HepG2 (cell line): ENCODE measurements around the gene NYNRIN. TPM values are rescaled to one million over a fixed set of nuclear protein-coding genes. Genes with fewer than 3 reads are reported as not detected.

Experiments used
- DMAP1 ChIP-seq: IDR thresholded peaks from 2 replicates; pipeline ENCODE4 v1.6.1; 2016
- E2F1 ChIP-seq: sonication (generic); formaldehyde crosslinking; IDR thresholded peaks from 2 replicates; pipeline ENCODE4 v1.5.0; 2020; ENCODE audit warnings: missing genetic modification reagents
- GABPA ChIP-seq, 2 experiments: IDR thresholded peaks; 2 replicates each; pipeline ENCODE4 v1.6.1; 2011 to 2016; ENCODE audit warnings: low read depth in 2 of 2, low read length in 1 of 2, missing biosample characterization in 1 of 2, missing genetic modification characterization in 1 of 2
- HNRNPLL ChIP-seq: fragments of 200-400 bp; formaldehyde crosslinking; IDR thresholded peaks from 2 replicates; pipeline ENCODE4 v1.6.1; 2017; ENCODE audit warnings: mild to moderate bottlenecking, low read depth, low read length; ENCODE audit not compliant: poor library complexity, severe bottlenecking
- HOXA3 ChIP-seq: sonication (generic); formaldehyde crosslinking; IDR thresholded peaks from 2 replicates; pipeline ENCODE4 v1.5.0; 2020; ENCODE audit warnings: missing genetic modification reagents
- MAX ChIP-seq: IDR thresholded peaks from 2 replicates; pipeline ENCODE4 v1.6.1; 2012; ENCODE audit warnings: inconsistent platforms
- NCOR1 ChIP-seq: fragments of 200-600 bp; sonication (generic); IDR thresholded peaks from 2 replicates; pipeline ENCODE4 v1.7.0; 2017; ENCODE audit warnings: antibody characterized with exemption, low read length, borderline replicate concordance
- PBX3 ChIP-seq: sonication (generic); formaldehyde crosslinking; IDR thresholded peaks from 2 replicates; pipeline ENCODE4 v1.8.1; 2023; ENCODE audit warnings: missing genetic modification reagents, inconsistent platforms, borderline replicate concordance
- POLR2AphosphoS2 ChIP-seq: IDR thresholded peaks from 2 replicates; pipeline ENCODE4 v1.6.1; 2011; ENCODE audit warnings: low read depth, low read length, improper control_type of control experiment
- YEATS4 ChIP-seq: sonication (generic); formaldehyde crosslinking; IDR thresholded peaks from 2 replicates; pipeline ENCODE4 v1.4.0; 2020; ENCODE audit warnings: missing genetic modification reagents, borderline replicate concordance
- ZC3H4 ChIP-seq: sonication (generic); formaldehyde crosslinking; IDR thresholded peaks from 2 replicates; pipeline ENCODE4 v1.4.0; 2020; ENCODE audit warnings: missing genetic modification reagents, borderline replicate concordance
- ZNF136 ChIP-seq: sonication (generic); formaldehyde crosslinking; IDR thresholded peaks from 2 replicates; pipeline ENCODE4 v1.8.1; 2022; ENCODE audit warnings: low read depth, mild to moderate bottlenecking, moderate library complexity, missing genetic modification reagents
- ZNF292 ChIP-seq: sonication (generic); formaldehyde crosslinking; IDR thresholded peaks from 2 replicates; pipeline ENCODE4 v1.8.1; 2022; ENCODE audit warnings: mild to moderate bottlenecking, low read depth, missing genetic modification reagents, borderline replicate concordance
- ZNF776 ChIP-seq: sonication (generic); formaldehyde crosslinking; IDR thresholded peaks from 2 replicates; pipeline ENCODE4 v1.4.0; 2020; ENCODE audit warnings: mild to moderate bottlenecking, missing genetic modification reagents
- ZNF839 ChIP-seq: sonication (generic); formaldehyde crosslinking; IDR thresholded peaks from 2 replicates; pipeline ENCODE4 v1.4.0; 2020; ENCODE audit warnings: missing genetic modification reagents, mild to moderate bottlenecking, borderline replicate concordance
- polyA plus RNA-seq, 8 experiments: library from polyadenylated mRNA; depleted of rRNA in 3 of 8; stranded (reverse) in 7 of 8; unstranded in 1 of 8; fragments of >200 nt; fragmentation: Illumina TruSeq in 4 of 8; extraction: Trizol in 4 of 8; gene quantifications; 2 replicates each; pipeline versions ENCODE4 v1.2.1 to v1.2.3, GENCODE V29; 2011 to 2016; ENCODE audit warnings: low read depth in 4 of 8, missing spikeins in 1 of 8, mixed read lengths in 1 of 8; ENCODE audit not compliant: insufficient read depth in 1 of 8
- total RNA-seq, 5 experiments: library from RNA; depleted of rRNA; stranded (reverse); fragments of >200 nt; fragmentation: Illumina TruSeq; extraction: Trizol; gene quantifications; 2 replicates each; pipeline ENCODE4 v1.2.3, GENCODE V29; 2016; ENCODE audit warnings: low read depth in 1 of 5
- TF ChIP-seq, protein P1 (sequence below): sonication (generic); formaldehyde crosslinking; IDR thresholded peaks from 2 replicates; pipeline ENCODE4 v1.8.0; 2022; ENCODE audit warnings: missing genetic modification reagents, mild to moderate bottlenecking, inconsistent platforms, borderline replicate concordance
- TF ChIP-seq, protein P2 (sequence below): sonication (generic); formaldehyde crosslinking; IDR thresholded peaks from 2 replicates; pipeline ENCODE4 v1.8.0; 2022; ENCODE audit warnings: mild to moderate bottlenecking, missing genetic modification reagents, borderline replicate concordance
- TF ChIP-seq, protein P3 (sequence below): sonication (generic); formaldehyde crosslinking; IDR thresholded peaks from 2 replicates; pipeline ENCODE4 v1.5.0; 2020; ENCODE audit warnings: mild to moderate bottlenecking, missing genetic modification reagents, borderline replicate concordance

Gene NYNRIN
- total and polyA plus RNA-seq, 2 of the 13 experiments (the other 11 are each of a cell fraction or from before 2014, with no cell fraction given): 0.63 to 1.1 TPM

DNA sequence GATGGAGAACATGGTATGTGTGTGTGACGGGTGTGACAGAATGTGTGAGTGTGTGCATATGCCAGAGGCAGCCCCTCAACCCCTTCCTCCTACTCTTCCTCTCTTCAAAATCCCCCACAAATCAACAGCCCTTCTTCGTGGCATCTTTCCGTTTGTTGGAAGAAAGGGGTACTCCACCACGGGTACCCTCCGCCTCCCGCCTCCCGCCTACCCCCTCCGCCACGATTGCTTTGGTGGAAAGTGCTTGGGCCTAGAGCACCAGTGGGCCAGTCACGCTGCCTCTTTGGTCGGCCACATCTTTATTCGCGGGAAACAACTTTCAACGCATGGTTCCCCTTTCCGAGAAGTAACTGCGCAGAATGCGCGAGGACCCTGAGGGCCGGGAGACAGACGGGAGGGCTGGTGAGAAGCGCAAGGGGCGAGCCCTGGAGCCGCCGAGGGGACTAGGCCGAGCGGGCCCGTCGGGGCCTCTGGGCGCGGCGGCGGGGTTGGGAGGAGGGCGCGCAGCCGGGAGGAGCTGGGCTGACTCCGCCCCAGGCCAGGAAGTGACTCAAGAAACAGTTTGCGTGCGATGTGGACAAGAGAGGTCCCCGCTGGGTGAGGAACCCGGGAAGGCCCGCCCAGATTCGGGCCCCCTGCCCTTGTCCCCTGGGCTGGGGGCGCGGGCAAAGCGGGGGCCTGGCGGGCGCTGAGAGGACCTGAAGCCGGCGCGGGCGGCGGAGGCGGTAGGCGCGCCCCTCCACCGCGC lies 30.8 kb downstream of the NYNRIN start, which contains the start of the genes CBLN3 and KHNYN (continued):
- TF ChIP-seq GABPA (IDR thresholded peaks at IDR 0.05; ENCODE audit: low read depth, low read length) (no peak), GABPA (CRISPR knock-in tag; IDR thresholded peaks at IDR 0.05; ENCODE audit: low read depth) (no peak), ZNF839 (CRISPR knock-in tag) (no peak), NCOR1 (no peak), ZNF776 (CRISPR knock-in tag) (peak; percentile 87), POLR2AphosphoS2 (peak; percentile 79; the same call in 1 of the 2 replicates), E2F1 (CRISPR knock-in tag) (peak; percentile 53; the same call in 1 of the 2 replicates), MAX (no peak), ZC3H4 (peak; percentile 61; the same call in 1 of the 2 replicates), ZNF292 (peak; percentile 67; the same call in 1 of the 2 replicates), ZNF136 (CRISPR knock-in tag) (peak; percentile 91; the same call in 1 of the 2 replicates), HNRNPLL (peak; percentile 93), DMAP1 (CRISPR knock-in tag) (peak; percentile 81; the same call in 1 of the 2 replicates), YEATS4 (CRISPR knock-in tag) (peak; percentile 87), HOXA3 (CRISPR knock-in tag) (peak; percentile 87), PBX3 (CRISPR knock-in tag) (no peak)
- TF ChIP-seq, protein P1, sequence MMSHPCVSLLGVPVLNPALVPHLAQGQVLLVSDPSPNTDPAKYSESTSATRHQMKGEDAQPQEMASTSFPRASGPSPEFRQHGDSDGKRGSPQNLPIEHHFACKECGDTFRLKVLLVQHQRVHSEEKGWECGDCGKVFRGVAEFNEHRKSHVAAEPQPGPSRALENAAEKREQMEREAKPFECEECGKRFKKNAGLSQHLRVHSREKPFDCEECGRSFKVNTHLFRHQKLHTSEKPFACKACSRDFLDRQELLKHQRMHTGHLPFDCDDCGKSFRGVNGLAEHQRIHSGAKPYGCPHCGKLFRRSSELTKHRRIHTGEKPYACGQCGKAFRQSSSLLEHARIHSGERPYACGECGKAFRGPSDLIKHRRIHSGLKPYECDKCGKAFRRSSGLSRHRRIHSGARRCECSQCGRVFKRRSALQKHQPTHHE (CRISPR knock-in tag): peak; percentile 83; the same call in 1 of the 2 replicates
- TF ChIP-seq, protein P2, sequence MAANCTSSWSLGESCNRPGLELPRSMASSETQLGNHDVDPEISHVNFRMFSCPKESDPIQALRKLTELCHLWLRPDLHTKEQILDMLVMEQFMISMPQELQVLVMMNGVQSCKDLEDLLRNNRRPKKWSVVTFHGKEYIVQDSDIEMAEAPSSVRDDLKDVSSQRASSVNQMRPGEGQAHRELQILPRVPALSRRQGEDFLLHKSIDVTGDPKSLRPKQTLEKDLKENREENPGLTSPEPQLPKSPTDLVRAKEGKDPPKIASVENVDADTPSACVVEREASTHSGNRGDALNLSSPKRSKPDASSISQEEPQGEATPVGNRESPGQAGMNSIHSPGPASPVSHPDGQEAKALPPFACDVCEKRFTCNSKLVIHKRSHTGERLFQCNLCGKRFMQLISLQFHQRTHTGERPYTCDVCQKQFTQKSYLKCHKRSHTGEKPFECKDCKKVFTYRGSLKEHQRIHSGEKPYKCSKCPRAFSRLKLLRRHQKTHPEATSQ: no peak
- TF ChIP-seq, protein P3, sequence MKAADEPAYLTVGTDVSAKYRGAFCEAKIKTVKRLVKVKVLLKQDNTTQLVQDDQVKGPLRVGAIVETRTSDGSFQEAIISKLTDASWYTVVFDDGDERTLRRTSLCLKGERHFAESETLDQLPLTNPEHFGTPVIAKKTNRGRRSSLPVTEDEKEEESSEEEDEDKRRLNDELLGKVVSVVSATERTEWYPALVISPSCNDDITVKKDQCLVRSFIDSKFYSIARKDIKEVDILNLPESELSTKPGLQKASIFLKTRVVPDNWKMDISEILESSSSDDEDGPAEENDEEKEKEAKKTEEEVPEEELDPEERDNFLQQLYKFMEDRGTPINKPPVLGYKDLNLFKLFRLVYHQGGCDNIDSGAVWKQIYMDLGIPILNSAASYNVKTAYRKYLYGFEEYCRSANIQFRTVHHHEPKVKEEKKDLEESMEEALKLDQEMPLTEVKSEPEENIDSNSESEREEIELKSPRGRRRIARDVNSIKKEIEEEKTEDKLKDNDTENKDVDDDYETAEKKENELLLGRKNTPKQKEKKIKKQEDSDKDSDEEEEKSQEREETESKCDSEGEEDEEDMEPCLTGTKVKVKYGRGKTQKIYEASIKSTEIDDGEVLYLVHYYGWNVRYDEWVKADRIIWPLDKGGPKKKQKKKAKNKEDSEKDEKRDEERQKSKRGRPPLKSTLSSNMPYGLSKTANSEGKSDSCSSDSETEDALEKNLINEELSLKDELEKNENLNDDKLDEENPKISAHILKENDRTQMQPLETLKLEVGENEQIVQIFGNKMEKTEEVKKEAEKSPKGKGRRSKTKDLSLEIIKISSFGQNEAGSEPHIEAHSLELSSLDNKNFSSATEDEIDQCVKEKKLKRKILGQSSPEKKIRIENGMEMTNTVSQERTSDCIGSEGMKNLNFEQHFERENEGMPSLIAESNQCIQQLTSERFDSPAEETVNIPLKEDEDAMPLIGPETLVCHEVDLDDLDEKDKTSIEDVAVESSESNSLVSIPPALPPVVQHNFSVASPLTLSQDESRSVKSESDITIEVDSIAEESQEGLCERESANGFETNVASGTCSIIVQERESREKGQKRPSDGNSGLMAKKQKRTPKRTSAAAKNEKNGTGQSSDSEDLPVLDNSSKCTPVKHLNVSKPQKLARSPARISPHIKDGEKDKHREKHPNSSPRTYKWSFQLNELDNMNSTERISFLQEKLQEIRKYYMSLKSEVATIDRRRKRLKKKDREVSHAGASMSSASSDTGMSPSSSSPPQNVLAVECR (CRISPR knock-in tag): peak; percentile 75; the same call in 1 of the 2 replicates
